Activated CD4-positive, alpha-beta T cell treated with anti-CD3 and anti-CD28 coated beads for 24 hours (primary cell): Measurements from ENCODE around the gene NEB.
"Not testable (repeated sequence)": the region's sequence is repeated elsewhere in the genome, so short reads cannot be mapped to it uniquely, and the experiment has no call there.

Experiments used
- DNase-seq, 2 donors: peaks; one replicate each; pipeline ENCODE4 v3.0.0-alpha.2; 2020; ENCODE audit warnings: low read depth in 2 of 2

The NEB gene

GRCh38 chr2:151698134-151698533, 36.1 kb downstream of the NEB start:
- DNase-seq, result not testable (repeated sequence)

- no peak for DNase-seq
Observed at GRCh38 chr2:151695778-151696177, 38.5 kb downstream of the NEB start.

- no peak for DNase-seq
Observed at GRCh38 chr2:151691631-151692030, 42.6 kb downstream of the NEB start.

- no peak for DNase-seq
Observed at GRCh38 chr2:151688719-151689118, 45.6 kb downstream of the NEB start.

GRCh38 chr2:151682459-151683003, 51.7 kb downstream of the NEB start:
- DNase-seq, result no peak

- no peak for DNase-seq
Observed at GRCh38 chr2:151681051-151681450, 53.2 kb downstream of the NEB start.

GRCh38 chr2:151679994-151680393, 54.3 kb downstream of the NEB start:
- no peak for DNase-seq

- DNase-seq, result no peak
Observed at GRCh38 chr2:151678849-151679248, 55.4 kb downstream of the NEB start.

GRCh38 chr2:151673016-151673415, 61.3 kb downstream of the NEB start:
- no peak for DNase-seq

- no peak for DNase-seq
Observed at GRCh38 chr2:151672277-151672676, 62.0 kb downstream of the NEB start.

GRCh38 chr2:151670846-151671597, 63.3 kb downstream of the NEB start:
- DNase-seq, result no peak

GRCh38 chr2:151670346-151670745, 63.9 kb downstream of the NEB start:
- DNase-seq, result no peak

- no peak for DNase-seq
Observed at GRCh38 chr2:151669585-151670081, 64.6 kb downstream of the NEB start.

GRCh38 chr2:151668737-151669136, 65.5 kb downstream of the NEB start:
- no peak for DNase-seq

GRCh38 chr2:151665959-151666358, 68.3 kb downstream of the NEB start:
- DNase-seq, result no peak

GRCh38 chr2:151664520-151664919, 69.8 kb downstream of the NEB start:
- DNase-seq, result no peak

- DNase-seq, result no peak
Observed at GRCh38 chr2:151661625-151662024, 72.7 kb downstream of the NEB start.

GRCh38 chr2:151658081-151658480, 76.2 kb downstream of the NEB start:
- DNase-seq, result no peak

GRCh38 chr2:151657667-151658076, 76.6 kb downstream of the NEB start:
- DNase-seq, result no peak

GRCh38 chr2:151655663-151656398, 78.4 kb downstream of the NEB start:
- no peak for DNase-seq

- no peak for DNase-seq
Observed at GRCh38 chr2:151654891-151655290, 79.4 kb downstream of the NEB start.

GRCh38 chr2:151654085-151654484, 80.2 kb downstream of the NEB start:
- no peak for DNase-seq

GRCh38 chr2:151651274-151651673, 83.0 kb downstream of the NEB start:
- DNase-seq, result no peak
